Measurements from ENCODE around the gene WDR88. TPM values are rescaled to one million over a fixed set of nuclear protein-coding genes. Genes with fewer than 3 reads are reported as not detected.

The WDR88 gene
- total and polyA plus RNA-seq, 2 donors (not counting 3 experiments of a cell fraction or from before 2014, with no cell fraction given), result not detected

- no peak for FAIRE-seq
- no peak overlapping the region for H3K9ac ChIP-seq (replicated peaks; ENCODE audit: extremely low read depth, insufficient read depth, low read length)
- TF ChIP-seq, protein P1, sequence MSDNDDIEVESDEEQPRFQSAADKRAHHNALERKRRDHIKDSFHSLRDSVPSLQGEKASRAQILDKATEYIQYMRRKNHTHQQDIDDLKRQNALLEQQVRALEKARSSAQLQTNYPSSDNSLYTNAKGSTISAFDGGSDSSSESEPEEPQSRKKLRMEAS (IDR thresholded peaks at IDR 0.05; ENCODE audit: insufficient read depth, insufficient read length), result no peak
- TF ChIP-seq JUN (IDR thresholded peaks at IDR 0.05; ENCODE audit: borderline replicate concordance, insufficient read depth, insufficient read length, low read depth), result no peak
- no peak for TF ChIP-seq EZH2 (IDR thresholded peaks at IDR 0.05; ENCODE audit: borderline replicate concordance, low read depth, low read length, severe bottlenecking)
- TF ChIP-seq POLR2A (IDR thresholded peaks at IDR 0.05; ENCODE audit: low read depth, low read length), result no peak
- H3K27me3 ChIP-seq (ENCODE audit: control insufficient read depth in 2 of 2, insufficient read depth in 2 of 2, low read length in 2 of 2), result no peaks in the 10 kb centered on the region
- no TSS peak for BruUV-seq (replicated peaks)
- H3K4me1 ChIP-seq (ENCODE audit: control insufficient read depth, extremely low read depth, insufficient read depth, low read length), result no peaks in the 10 kb centered on the region
- no peaks in the 10 kb centered on the region for H3K9me1 ChIP-seq (replicated peaks; ENCODE audit: control insufficient read depth, extremely low read depth, insufficient read depth, low read length)
- no peak overlapping the region for H3K4me3 ChIP-seq (replicated peaks in 1 of 3; ENCODE audit: insufficient read depth in 1 of 3, low read depth in 1 of 3, low read length in 3 of 3)
- H3K4me2 ChIP-seq (ENCODE audit: insufficient read depth, low read length), result no peak overlapping the region
- POLR2A ChIA-PET, result no interaction called here
- no peak overlapping the region for H3K27ac ChIP-seq (ENCODE audit: insufficient read depth, low read depth, low read length)
- intact Hi-C loops (cut with micrococcal nuclease) (no loop called here), dilution Hi-C loops (cut with MboI; ENCODE audit: extremely low pct_ligation_motif_present, low sequenced_read_pairs) (no loop called here)
- DNase-seq (ENCODE audit: low read depth, low spot score), result no peak
- H3K36me3 ChIP-seq (ENCODE audit: control insufficient read depth in 2 of 2, extremely low read depth in 1 of 2, insufficient read depth in 2 of 2, low read length in 2 of 2), result peaks cover 9 to 20% of the 10 kb centered on the region in 2 experiments
- H3K9me3 ChIP-seq (replicated peaks; ENCODE audit: control insufficient read depth, insufficient read depth, low read length), result no peaks in the 10 kb centered on the region
- no peaks in the 10 kb centered on the region for H4K20me1 ChIP-seq (replicated peaks; ENCODE audit: control insufficient read depth, extremely low read depth, insufficient read depth, low read length)
- H3K79me2 ChIP-seq (ENCODE audit: control insufficient read depth, insufficient read depth, low read length), result no peaks in the 10 kb centered on the region
- no peak overlapping the region for H2AFZ ChIP-seq (ENCODE audit: low read depth, low read length)
- CTCF ChIA-PET, result no interaction called here
These were observed 38.3 kb upstream of the WDR88 start for GRCh38 chr19:33093420-33094210.

DNA sequence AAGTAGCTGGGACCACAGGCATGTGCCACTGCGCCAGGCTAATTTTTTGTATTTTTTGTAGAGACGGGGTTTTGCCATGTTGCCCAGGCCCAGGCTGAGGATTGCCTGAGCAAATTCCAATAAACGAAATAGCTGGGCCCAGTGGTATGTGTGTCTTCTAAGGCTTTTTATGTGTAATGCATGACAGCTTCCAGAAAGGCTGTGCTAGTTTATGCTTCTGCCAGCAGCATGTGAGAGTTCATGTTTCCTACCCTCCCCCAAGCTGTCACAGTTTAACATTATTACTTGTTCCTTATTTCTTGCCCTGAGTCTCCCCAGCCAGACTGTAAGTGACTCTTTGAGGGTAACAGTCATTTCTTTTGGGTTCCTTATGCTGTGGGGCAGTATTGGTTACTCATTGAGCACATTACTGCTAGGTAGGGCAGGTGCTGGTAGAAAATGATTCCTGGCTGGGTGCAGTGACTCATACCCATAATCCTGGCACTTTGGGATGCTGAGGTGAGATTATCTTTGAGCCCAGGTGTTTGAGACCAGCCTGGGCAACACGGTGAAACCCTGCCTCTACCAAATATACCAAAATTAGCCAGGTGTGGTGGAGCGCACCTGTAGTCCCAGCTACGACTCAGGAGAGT is 37.4 kb upstream of the WDR88 start:
- Histone ChIP-seq H3K36me3 (ENCODE audit: control insufficient read depth in 2 of 2, extremely low read depth in 1 of 2, insufficient read depth in 2 of 2, low read length in 2 of 2) (peaks cover 11 to 20% of the 10 kb centered on the region in 2 experiments), H3K4me1 (ENCODE audit: control insufficient read depth, extremely low read depth, insufficient read depth, low read length) (no peaks in the 10 kb centered on the region), H2AFZ (ENCODE audit: low read depth, low read length) (no peak overlapping the region), H3K9me1 (replicated peaks; ENCODE audit: control insufficient read depth, extremely low read depth, insufficient read depth, low read length) (no peaks in the 10 kb centered on the region), H4K20me1 (replicated peaks; ENCODE audit: control insufficient read depth, extremely low read depth, insufficient read depth, low read length) (no peaks in the 10 kb centered on the region), H3K9me3 (replicated peaks; ENCODE audit: control insufficient read depth, insufficient read depth, low read length) (no peaks in the 10 kb centered on the region), H3K4me3 (replicated peaks in 1 of 3; ENCODE audit: insufficient read depth in 1 of 3, low read depth in 1 of 3, low read length in 3 of 3) (no peak overlapping the region), H3K9ac (replicated peaks; ENCODE audit: extremely low read depth, insufficient read depth, low read length) (no peak overlapping the region), H3K4me2 (ENCODE audit: insufficient read depth, low read length) (no peak overlapping the region), H3K79me2 (ENCODE audit: control insufficient read depth, insufficient read depth, low read length) (no peaks in the 10 kb centered on the region), H3K27me3 (ENCODE audit: control insufficient read depth in 2 of 2, insufficient read depth in 2 of 2, low read length in 2 of 2) (no peaks in the 10 kb centered on the region), H3K27ac (ENCODE audit: insufficient read depth, low read depth, low read length) (no peak overlapping the region)
- intact Hi-C loops (cut with micrococcal nuclease) (no loop called here), dilution Hi-C loops (cut with MboI; ENCODE audit: extremely low pct_ligation_motif_present, low sequenced_read_pairs) (no loop called here)
- FAIRE-seq (no peak), DNase-seq (ENCODE audit: low read depth, low spot score) (no peak)
- no peak for TF ChIP-seq POLR2AphosphoS5 (IDR thresholded peaks at IDR 0.05; ENCODE audit: insufficient read depth, low read depth, low read length)
- TF ChIP-seq, protein P2, sequence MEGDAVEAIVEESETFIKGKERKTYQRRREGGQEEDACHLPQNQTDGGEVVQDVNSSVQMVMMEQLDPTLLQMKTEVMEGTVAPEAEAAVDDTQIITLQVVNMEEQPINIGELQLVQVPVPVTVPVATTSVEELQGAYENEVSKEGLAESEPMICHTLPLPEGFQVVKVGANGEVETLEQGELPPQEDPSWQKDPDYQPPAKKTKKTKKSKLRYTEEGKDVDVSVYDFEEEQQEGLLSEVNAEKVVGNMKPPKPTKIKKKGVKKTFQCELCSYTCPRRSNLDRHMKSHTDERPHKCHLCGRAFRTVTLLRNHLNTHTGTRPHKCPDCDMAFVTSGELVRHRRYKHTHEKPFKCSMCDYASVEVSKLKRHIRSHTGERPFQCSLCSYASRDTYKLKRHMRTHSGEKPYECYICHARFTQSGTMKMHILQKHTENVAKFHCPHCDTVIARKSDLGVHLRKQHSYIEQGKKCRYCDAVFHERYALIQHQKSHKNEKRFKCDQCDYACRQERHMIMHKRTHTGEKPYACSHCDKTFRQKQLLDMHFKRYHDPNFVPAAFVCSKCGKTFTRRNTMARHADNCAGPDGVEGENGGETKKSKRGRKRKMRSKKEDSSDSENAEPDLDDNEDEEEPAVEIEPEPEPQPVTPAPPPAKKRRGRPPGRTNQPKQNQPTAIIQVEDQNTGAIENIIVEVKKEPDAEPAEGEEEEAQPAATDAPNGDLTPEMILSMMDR (IDR thresholded peaks at IDR 0.05; ENCODE audit: extremely low read depth in 1 of 2, insufficient read depth in 1 of 2, low read depth in 1 of 2, low read length in 2 of 2), result no peak
- no peak for TF ChIP-seq POLR2A (IDR thresholded peaks at IDR 0.05; ENCODE audit: low read depth, low read length)
- no peak for TF ChIP-seq MYC (IDR thresholded peaks at IDR 0.05; ENCODE audit: low read depth, low read length)
- TF ChIP-seq EZH2 (IDR thresholded peaks at IDR 0.05; ENCODE audit: borderline replicate concordance, low read depth, low read length, severe bottlenecking), result no peak
- TF ChIP-seq, protein P1 (IDR thresholded peaks at IDR 0.05; ENCODE audit: insufficient read depth, insufficient read length), result no peak
- TF ChIP-seq JUN (IDR thresholded peaks at IDR 0.05; ENCODE audit: borderline replicate concordance, insufficient read depth, insufficient read length, low read depth), result no peak
- TF ChIP-seq GATA2 (IDR thresholded peaks at IDR 0.05; ENCODE audit: insufficient read depth, insufficient read length, low read depth, low read length), result no peak
- TF ChIP-seq FOS (IDR thresholded peaks at IDR 0.05; ENCODE audit: borderline replicate concordance, insufficient read depth, low read length), result no peak
- BruUV-seq (replicated peaks), result no TSS peak
- POLR2A ChIA-PET, result no interaction called here
- CTCF ChIA-PET, result no interaction called here
